ENCODE measurements around the gene RPP25L. TPM values are rescaled to one million over a fixed set of nuclear protein-coding genes. Genes with fewer than 3 reads are reported as not detected.
A peak's percentile ranks its signal among the peaks of the same experiment; 100 is the strongest.

Gene RPP25L
- total and polyA plus RNA-seq, 2 donors from 2014 or later = 21.9 to 73.8 TPM

- FAIRE-seq (no peak), DNase-seq (no peak)
- no peaks in the 10 kb centered on the region for H3K27me3 ChIP-seq (ENCODE audit: control insufficient read depth, insufficient read depth, low read length)
- H3K4me3 ChIP-seq (ENCODE audit: low read length in 3 of 3) = no peak overlapping the region
- intact Hi-C loops (cut with DNase I) = no loop called here
- no peak overlapping the region for H3K27ac ChIP-seq (ENCODE audit: low read depth in 2 of 2, low read length in 2 of 2)
- peaks cover 4 to 18% (median 5%) of the 10 kb centered on the region in 3 donors for H3K36me3 ChIP-seq (ENCODE audit: control insufficient read depth in 2 of 3, insufficient read depth in 3 of 3, low read length in 3 of 3)
- no peak overlapping the region for H3K9ac ChIP-seq (ENCODE audit: low read length in 3 of 3)
- H3K9me3 ChIP-seq (ENCODE audit: control insufficient read depth in 2 of 3, insufficient read depth in 1 of 3, low read length in 3 of 3) = no peaks in the 10 kb centered on the region
- TF ChIP-seq, protein P1, sequence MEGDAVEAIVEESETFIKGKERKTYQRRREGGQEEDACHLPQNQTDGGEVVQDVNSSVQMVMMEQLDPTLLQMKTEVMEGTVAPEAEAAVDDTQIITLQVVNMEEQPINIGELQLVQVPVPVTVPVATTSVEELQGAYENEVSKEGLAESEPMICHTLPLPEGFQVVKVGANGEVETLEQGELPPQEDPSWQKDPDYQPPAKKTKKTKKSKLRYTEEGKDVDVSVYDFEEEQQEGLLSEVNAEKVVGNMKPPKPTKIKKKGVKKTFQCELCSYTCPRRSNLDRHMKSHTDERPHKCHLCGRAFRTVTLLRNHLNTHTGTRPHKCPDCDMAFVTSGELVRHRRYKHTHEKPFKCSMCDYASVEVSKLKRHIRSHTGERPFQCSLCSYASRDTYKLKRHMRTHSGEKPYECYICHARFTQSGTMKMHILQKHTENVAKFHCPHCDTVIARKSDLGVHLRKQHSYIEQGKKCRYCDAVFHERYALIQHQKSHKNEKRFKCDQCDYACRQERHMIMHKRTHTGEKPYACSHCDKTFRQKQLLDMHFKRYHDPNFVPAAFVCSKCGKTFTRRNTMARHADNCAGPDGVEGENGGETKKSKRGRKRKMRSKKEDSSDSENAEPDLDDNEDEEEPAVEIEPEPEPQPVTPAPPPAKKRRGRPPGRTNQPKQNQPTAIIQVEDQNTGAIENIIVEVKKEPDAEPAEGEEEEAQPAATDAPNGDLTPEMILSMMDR (IDR thresholded peaks at IDR 0.05; ENCODE audit: borderline replicate concordance, extremely low read depth, insufficient read depth) = no peak
- H3K4me1 ChIP-seq (ENCODE audit: control insufficient read depth in 2 of 3, insufficient read depth in 2 of 3, low read depth in 1 of 3, low read length in 3 of 3) = peaks cover 23 to 52% (median 44%) of the 10 kb centered on the region in 3 donors
These were observed 36.8 kb upstream of the RPP25L start for GRCh38 chr9:34648673-34649072.

GRCh38 chr9:34647651-34648050, 35.8 kb upstream of the RPP25L start:
- DNase-seq = no peak
- no peak overlapping the region for H3K27ac ChIP-seq (ENCODE audit: low read depth in 2 of 2, low read length in 2 of 2)
- no peaks in the 10 kb centered on the region for H3K27me3 ChIP-seq (ENCODE audit: control insufficient read depth, insufficient read depth, low read length)
- peaks cover 16 to 43% (median 35%) of the 10 kb centered on the region in 3 donors for H3K4me1 ChIP-seq (ENCODE audit: control insufficient read depth in 2 of 3, insufficient read depth in 2 of 3, low read depth in 1 of 3, low read length in 3 of 3)
- H3K4me3 ChIP-seq (ENCODE audit: low read length in 3 of 3) = peak overlapping the region; percentile 71 to 87 (median 87)
- TF ChIP-seq, protein P1 (IDR thresholded peaks at IDR 0.05; ENCODE audit: borderline replicate concordance, extremely low read depth, insufficient read depth) = no peak
- H3K9me3 ChIP-seq (ENCODE audit: control insufficient read depth in 2 of 3, insufficient read depth in 1 of 3, low read length in 3 of 3) = no peaks in the 10 kb centered on the region
- FAIRE-seq = no peak
- intact Hi-C loops (cut with DNase I) = no loop called here
- H3K36me3 ChIP-seq (ENCODE audit: control insufficient read depth in 2 of 3, insufficient read depth in 3 of 3, low read length in 3 of 3) = peaks cover 4 to 18% (median 5%) of the 10 kb centered on the region in 3 donors
- peak overlapping the region; percentile 77 to 96 (median 86) for H3K9ac ChIP-seq (ENCODE audit: low read length in 3 of 3)

GRCh38 chr9:34647084-34647403, 35.1 kb upstream of the RPP25L start:
- Histone ChIP-seq H3K36me3 (ENCODE audit: control insufficient read depth in 2 of 3, insufficient read depth in 3 of 3, low read length in 3 of 3) (peaks cover 4 to 18% (median 5%) of the 10 kb centered on the region in 3 donors), H3K9me3 (ENCODE audit: control insufficient read depth in 2 of 3, insufficient read depth in 1 of 3, low read length in 3 of 3) (no peaks in the 10 kb centered on the region), H3K4me1 (ENCODE audit: control insufficient read depth in 2 of 3, insufficient read depth in 2 of 3, low read depth in 1 of 3, low read length in 3 of 3) (peaks cover 10 to 39% (median 29%) of the 10 kb centered on the region in 3 donors), H3K9ac (ENCODE audit: low read length in 3 of 3) (peak overlapping the region; percentile 77 to 96 (median 86)), H3K27ac (ENCODE audit: low read depth in 2 of 2, low read length in 2 of 2) (peak overlapping the region; percentile 66 to 88), H3K4me3 (ENCODE audit: low read length in 3 of 3) (peak overlapping the region; percentile 71 to 87 (median 87)), H3K27me3 (ENCODE audit: control insufficient read depth, insufficient read depth, low read length) (no peaks in the 10 kb centered on the region)
- TF ChIP-seq, protein P1 (IDR thresholded peaks at IDR 0.05; ENCODE audit: borderline replicate concordance, extremely low read depth, insufficient read depth) = no peak
- FAIRE-seq (no peak), DNase-seq (no peak)
- intact Hi-C loops (cut with DNase I) = no loop called here
